Measurements from ENCODE around the gene AFMID.

DNA sequence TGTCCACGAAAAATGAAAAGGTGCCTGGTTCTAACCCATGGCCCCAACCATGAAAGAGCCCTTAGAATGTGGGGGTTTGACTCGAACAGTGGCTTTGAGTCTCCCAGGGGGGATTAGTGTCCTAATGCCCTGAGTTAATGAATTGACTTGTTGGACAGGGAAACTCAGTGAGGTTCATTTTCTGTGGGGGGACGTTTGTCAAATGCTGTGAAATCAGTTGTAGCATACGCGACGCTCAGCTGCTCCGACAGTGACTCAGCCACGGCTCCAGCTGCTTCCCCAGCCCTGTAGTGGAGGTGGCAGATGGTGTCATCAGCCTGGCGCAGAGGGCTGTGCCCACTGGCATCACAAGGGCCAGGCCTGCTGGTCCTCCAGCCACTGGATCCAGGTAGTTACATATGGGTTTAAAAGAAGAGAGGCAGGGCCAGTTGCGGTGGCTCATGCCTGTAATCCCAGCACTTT, 40.3 kb downstream of the AFMID start:
- no peak for TF ChIP-seq CTCF (IDR thresholded peaks at IDR 0.05; ENCODE audit: poor library complexity)
- no peak for TF ChIP-seq EZH2 (IDR thresholded peaks at IDR 0.05; ENCODE audit: borderline replicate concordance)
